Subcutaneous abdominal adipose tissue (tissue), 5 donors: ENCODE measurements around the gene ACBD4.

Source experiments
- H3K27ac ChIP-seq: one replicate; pipeline ENCODE4 v1.7.0; 2013; ENCODE audit warnings: low read depth, mild to moderate bottlenecking, inconsistent platforms, low read length, moderate library complexity
- H3K27me3 ChIP-seq, 5 donors: one replicate each; pipeline ENCODE4 v1.7.0; 2013; ENCODE audit warnings: low read length in 5 of 5, inconsistent platforms in 1 of 5; ENCODE audit not compliant: control insufficient read depth in 5 of 5, insufficient read depth in 4 of 5
- H3K36me3 ChIP-seq, 5 donors: one replicate each; pipeline ENCODE4 v1.7.0; 2013; ENCODE audit warnings: low read length in 5 of 5; ENCODE audit not compliant: control insufficient read depth in 5 of 5, insufficient read depth in 5 of 5
- H3K4me1 ChIP-seq, 5 donors: one replicate each; pipeline ENCODE4 v1.7.0; 2013; ENCODE audit warnings: low read length in 5 of 5, mild to moderate bottlenecking in 3 of 5, moderate library complexity in 1 of 5; ENCODE audit not compliant: control insufficient read depth in 5 of 5, insufficient read depth in 5 of 5
- H3K4me3 ChIP-seq, 5 donors: one replicate each; pipeline ENCODE4 v1.7.0; 2013; ENCODE audit warnings: low read length in 5 of 5, low read depth in 1 of 5
- H3K9ac ChIP-seq, 5 donors: one replicate each; pipeline ENCODE4 v1.7.0; 2013; ENCODE audit warnings: low read length in 5 of 5, mild to moderate bottlenecking in 4 of 5, moderate library complexity in 3 of 5
- H3K9me3 ChIP-seq, 5 donors: one replicate each; pipeline ENCODE4 v1.7.0; 2013; ENCODE audit warnings: low read length in 5 of 5; ENCODE audit not compliant: control insufficient read depth in 5 of 5
- donor health status: healthy.
- donor health status: healthy.
- donor health status: healthy.
- donor health status: healthy.
- donor health status: healthy.

The ACBD4 gene

GRCh38 chr17:45093444-45094110 lies 41.9 kb upstream of the ACBD4 start:
- H3K4me1 ChIP-seq, result peaks cover 9 to 40% (median 36%) of the 10 kb centered on the region in 5 donors
- no peak overlapping the region for H3K4me3 ChIP-seq
- H3K27me3 ChIP-seq, result no peaks in the 10 kb centered on the region
- peak overlapping the region; percentile 77 for H3K27ac ChIP-seq
- H3K36me3 ChIP-seq, result peaks cover 4 to 91% (median 67%) of the 10 kb centered on the region in 5 donors
- no peaks in the 10 kb centered on the region for H3K9me3 ChIP-seq
- peak overlapping the region in 4 of 5 donors; percentile 3 to 42 (median 28) for H3K9ac ChIP-seq

GRCh38 chr17:45096141-45096540 lies 39.3 kb upstream of the ACBD4 start:
- no peaks in the 10 kb centered on the region for H3K9me3 ChIP-seq
- H3K27ac ChIP-seq, result no peak overlapping the region
- H3K4me3 ChIP-seq, result no peak overlapping the region
- H3K9ac ChIP-seq, result peak overlapping the region in 1 of 5 donors; percentile 2
- peaks cover 0 to 82% (median 63%) of the 10 kb centered on the region in 5 donors for H3K36me3 ChIP-seq
- H3K27me3 ChIP-seq, result no peaks in the 10 kb centered on the region
- peaks cover 9 to 46% (median 41%) of the 10 kb centered on the region in 5 donors for H3K4me1 ChIP-seq

GRCh38 chr17:45096926-45097325 lies 38.6 kb upstream of the ACBD4 start:
- H3K4me3 ChIP-seq, result no peak overlapping the region
- no peaks in the 10 kb centered on the region for H3K27me3 ChIP-seq
- H3K27ac ChIP-seq, result peak overlapping the region; percentile 37
- H3K9ac ChIP-seq, result peak overlapping the region in 1 of 5 donors; percentile 31
- peaks cover 0 to 83% (median 60%) of the 10 kb centered on the region in 5 donors for H3K36me3 ChIP-seq
- H3K4me1 ChIP-seq, result peaks cover 9 to 45% (median 41%) of the 10 kb centered on the region in 5 donors
- no peaks in the 10 kb centered on the region for H3K9me3 ChIP-seq

- no peak overlapping the region for H3K4me3 ChIP-seq
- peaks cover 0 to 87% (median 72%) of the 10 kb centered on the region in 5 donors for H3K36me3 ChIP-seq
- peak overlapping the region; percentile 39 for H3K27ac ChIP-seq
- no peak overlapping the region for H3K9ac ChIP-seq
- peaks cover 6 to 37% (median 29%) of the 10 kb centered on the region in 5 donors for H3K4me1 ChIP-seq
- H3K27me3 ChIP-seq, result no peaks in the 10 kb centered on the region
- no peaks in the 10 kb centered on the region for H3K9me3 ChIP-seq
Measured at GRCh38 chr17:45098081-45098868, 37.2 kb upstream of the ACBD4 start.

- Histone ChIP-seq H3K4me3 (no peak overlapping the region), H3K27me3 (no peaks in the 10 kb centered on the region), H3K9me3 (no peaks in the 10 kb centered on the region), H3K9ac (no peak overlapping the region), H3K36me3 (peaks cover 0 to 87% (median 74%) of the 10 kb centered on the region in 5 donors), H3K27ac (peak overlapping the region; percentile 39), H3K4me1 (peaks cover 4 to 31% (median 23%) of the 10 kb centered on the region in 5 donors)
Measured at GRCh38 chr17:45098869-45099616, 36.4 kb upstream of the ACBD4 start.

- H3K4me1 ChIP-seq, result peaks cover 4 to 48% (median 42%) of the 10 kb centered on the region in 5 donors
- peak overlapping the region in 1 of 5 donors; percentile 5 for H3K9ac ChIP-seq
- no peaks in the 10 kb centered on the region for H3K27me3 ChIP-seq
- H3K27ac ChIP-seq, result peak overlapping the region; percentile 41
- peaks cover 0 to 88% (median 80%) of the 10 kb centered on the region in 5 donors for H3K36me3 ChIP-seq
- no peak overlapping the region for H3K4me3 ChIP-seq
- no peaks in the 10 kb centered on the region for H3K9me3 ChIP-seq
Measured at GRCh38 chr17:45101546-45101882, 34.0 kb upstream of the ACBD4 start.

GRCh38 chr17:45101883-45102811 lies 33.3 kb upstream of the ACBD4 start:
- Histone ChIP-seq H3K27me3 (no peaks in the 10 kb centered on the region), H3K9me3 (no peaks in the 10 kb centered on the region), H3K27ac (peak overlapping the region; percentile 41), H3K9ac (peak overlapping the region in 1 of 5 donors; percentile 5), H3K36me3 (peaks cover 0 to 88% (median 80%) of the 10 kb centered on the region in 5 donors), H3K4me1 (peaks cover 4 to 49% (median 39%) of the 10 kb centered on the region in 5 donors), H3K4me3 (no peak overlapping the region)

GRCh38 chr17:45102856-45103255 lies 32.6 kb upstream of the ACBD4 start:
- H3K27me3 ChIP-seq, result no peaks in the 10 kb centered on the region
- H3K36me3 ChIP-seq, result peaks cover 0 to 88% (median 80%) of the 10 kb centered on the region in 5 donors
- peaks cover 2 to 42% (median 32%) of the 10 kb centered on the region in 5 donors for H3K4me1 ChIP-seq
- no peak overlapping the region for H3K4me3 ChIP-seq
- H3K9ac ChIP-seq, result no peak overlapping the region
- no peak overlapping the region for H3K27ac ChIP-seq
- H3K9me3 ChIP-seq, result no peaks in the 10 kb centered on the region

GRCh38 chr17:45103269-45103795 lies 32.2 kb upstream of the ACBD4 start:
- Histone ChIP-seq H3K4me1 (peaks cover 0 to 37% (median 27%) of the 10 kb centered on the region in 5 donors), H3K9me3 (no peaks in the 10 kb centered on the region), H3K36me3 (peaks cover 0 to 88% (median 80%) of the 10 kb centered on the region in 5 donors), H3K27me3 (no peaks in the 10 kb centered on the region), H3K27ac (no peak overlapping the region), H3K9ac (no peak overlapping the region), H3K4me3 (no peak overlapping the region)
